Stimulated activated CD8-positive, alpha-beta memory T cell treated with anti-CD3 and anti-CD28 coated beads, Interleukin-15, amount 100 ng/mL, for 24 hours (primary cell): ENCODE measurements around the gene C11orf52.
"Not testable (repeated sequence)": the region's sequence is repeated elsewhere in the genome, so short reads cannot be mapped to it uniquely, and the experiment has no call there.

Experiments
- DNase-seq: peaks from one replicate; pipeline ENCODE4 v3.0.0-alpha.2; 2020; ENCODE audit warnings: low read depth

The C11orf52 gene, protein sequence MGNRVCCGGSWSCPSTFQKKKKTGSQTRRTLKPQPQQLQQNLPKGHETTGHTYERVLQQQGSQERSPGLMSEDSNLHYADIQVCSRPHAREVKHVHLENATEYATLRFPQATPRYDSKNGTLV

GRCh38 chr11:111918390-111919256, at the start of gene C11orf52:
TSS of gene C11orf52 (plus strand) at chr11:111918913. CDS start at chr11:111918973, 60 bp downstream.
- no peak for DNase-seq

- no peak for DNase-seq
Measured at GRCh38 chr11:111870113-111870512, 48.6 kb upstream of the C11orf52 start.

DNA sequence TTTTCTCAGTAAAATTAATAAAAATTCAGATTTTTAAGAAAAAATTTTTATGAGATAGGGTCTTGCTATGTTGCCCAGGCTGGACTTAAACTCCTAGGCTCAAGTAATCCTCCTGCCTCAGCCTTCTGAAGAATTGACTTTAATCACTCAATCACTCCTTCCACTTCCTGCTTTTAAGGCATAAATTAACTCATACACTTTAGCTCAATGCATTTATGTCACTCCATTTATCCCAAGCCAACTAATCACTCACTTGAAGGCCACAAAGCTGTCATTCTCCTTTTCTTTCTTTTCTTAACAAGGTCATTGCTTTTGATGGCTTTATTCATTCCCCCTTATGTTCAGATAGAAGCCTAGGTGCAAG, 48.2 kb upstream of the C11orf52 start:
- DNase-seq, result no peak

DNA sequence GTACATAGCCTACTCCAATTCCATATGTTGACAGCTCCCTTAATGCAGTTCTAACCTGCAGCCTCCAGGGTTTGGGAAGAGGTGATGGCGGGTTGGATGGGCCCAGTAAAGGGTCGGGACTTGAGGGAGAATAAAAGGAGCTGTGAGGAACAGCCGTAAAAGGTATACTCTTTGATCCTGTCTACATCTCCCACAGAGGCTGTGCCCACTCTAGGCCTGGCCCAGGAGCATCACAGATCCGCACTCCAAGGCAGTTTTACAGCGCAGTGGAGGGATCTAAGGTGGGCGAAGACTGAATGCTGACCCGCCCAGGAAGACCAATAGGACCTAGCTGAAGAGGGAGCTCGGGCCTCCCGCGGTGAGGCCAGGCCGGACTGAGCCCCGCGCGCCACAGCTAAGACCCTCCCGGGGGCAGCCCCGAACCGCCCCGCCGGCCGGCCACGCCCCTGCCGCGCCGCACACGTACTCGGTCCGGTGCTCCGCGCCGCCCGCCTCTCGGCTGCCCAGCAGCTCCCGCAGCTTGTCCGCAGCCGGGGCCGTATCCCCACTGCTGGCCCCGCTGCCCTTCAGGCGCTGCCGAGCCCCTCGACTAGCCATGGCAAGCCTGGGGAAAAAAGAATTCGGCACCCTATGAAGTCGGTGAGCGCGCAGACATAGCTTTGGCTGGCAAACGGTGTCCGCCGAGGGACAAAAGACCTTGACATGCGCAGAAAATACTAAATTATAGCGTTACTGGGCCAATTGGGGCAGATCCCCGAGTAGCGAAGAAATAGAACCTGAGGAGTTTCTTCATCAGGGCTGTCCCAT, 47.6 kb upstream of the C11orf52 start, which contains the start of gene ALG9:
TSS of gene ALG9 (minus strand) at position 696 of the 807 bp plus-strand sequence. CDS start at position 597, 99 bp downstream.
- DNase-seq, result peak; percentile 80

- DNase-seq, result no peak
Measured at GRCh38 chr11:111871693-111872161, 47.0 kb upstream of the C11orf52 start.

DNA sequence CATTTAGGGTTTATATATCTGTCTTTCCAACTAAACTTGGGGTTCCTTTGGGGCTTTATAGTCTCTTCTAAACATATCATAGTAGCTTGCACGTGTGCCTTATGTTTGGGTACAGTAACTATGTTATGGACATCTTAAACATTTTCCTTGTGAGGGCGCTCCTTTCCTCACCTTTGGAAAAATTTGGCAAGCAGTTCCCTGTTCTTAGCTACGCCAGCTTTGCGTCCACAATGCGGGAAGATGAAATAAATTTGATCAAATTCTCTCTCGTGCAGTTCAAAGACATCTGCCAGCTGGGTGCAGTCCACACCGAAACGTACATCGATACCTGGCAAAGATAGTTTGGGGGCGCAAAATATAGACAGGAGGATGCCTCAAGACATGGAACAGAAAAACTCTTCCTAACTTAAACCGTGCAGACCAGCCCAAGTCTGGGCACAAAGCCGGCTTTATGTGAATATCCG, 40.3 kb upstream of the C11orf52 start:
- no peak for DNase-seq

DNA sequence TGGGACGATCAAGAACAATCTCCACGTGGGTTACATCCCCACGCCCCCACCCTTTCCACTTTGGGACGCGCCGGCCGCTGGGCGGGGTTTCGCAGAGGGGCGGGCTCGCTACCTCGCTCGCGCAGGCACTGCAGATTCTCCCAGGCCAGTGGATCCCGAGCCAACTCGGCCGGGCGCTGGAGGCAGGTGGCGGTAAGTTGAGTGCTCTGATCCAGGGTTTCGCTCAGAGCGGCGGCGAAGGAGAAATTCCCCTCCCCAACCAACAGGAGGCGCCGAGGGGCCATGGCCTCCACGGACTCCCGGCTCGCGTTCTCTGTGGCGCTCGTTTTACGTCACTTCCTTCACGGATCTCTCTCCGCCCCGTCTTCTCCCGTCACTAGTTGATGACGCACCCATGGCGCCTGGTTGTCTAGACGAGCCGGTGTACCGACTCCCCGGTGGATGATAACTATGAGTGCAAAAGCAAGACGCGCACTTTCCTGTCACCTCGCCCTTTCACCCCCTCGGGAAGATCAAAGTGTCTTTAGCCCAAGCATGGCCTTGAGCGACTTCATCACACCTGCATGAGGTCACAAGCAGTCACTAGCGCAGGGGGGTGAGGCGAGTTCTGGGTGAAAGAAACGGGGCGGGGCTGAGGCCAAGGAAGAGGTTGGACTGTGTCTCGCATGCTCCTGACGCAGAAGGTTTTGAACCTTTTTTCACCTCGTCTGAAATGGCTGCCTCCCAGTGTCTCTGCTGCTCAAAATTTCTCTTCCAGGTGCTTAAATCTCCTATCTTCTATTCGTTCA, 39.7 kb upstream of the C11orf52 start, which contains the start of the genes CFAP68 and FDXACB1:
TSS of gene CFAP68 (plus strand) at position 693 of the 788 bp plus-strand sequence. CDS start at position 713, 20 bp downstream.
TSS of gene FDXACB1 (minus strand) at position 317 of the 788 bp plus-strand sequence. CDS start at position 284, 33 bp downstream.
- DNase-seq, result peak; percentile 74

- no peak for DNase-seq
Measured at GRCh38 chr11:111879637-111879960, 39.1 kb upstream of the C11orf52 start.

DNA sequence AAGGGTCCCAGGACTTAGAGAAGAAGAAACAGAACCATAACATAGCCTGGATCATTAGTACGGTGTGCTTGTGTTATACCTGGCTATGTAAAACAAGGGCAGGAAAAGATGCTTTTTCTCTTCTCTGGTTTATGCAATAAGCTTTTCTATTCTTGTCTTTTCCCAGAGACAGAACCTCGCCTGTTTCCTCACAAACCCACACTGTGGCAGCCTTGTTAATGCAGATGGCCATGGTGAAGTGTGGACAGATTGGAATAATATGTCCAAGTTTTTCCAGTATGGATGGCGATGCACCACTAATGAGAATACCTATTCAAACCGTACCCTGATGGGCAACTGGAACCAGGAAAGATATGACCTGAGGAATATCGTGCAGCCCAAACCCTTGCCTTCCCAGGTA, 36.5 kb upstream of the C11orf52 start:
- DNase-seq, result no peak

DNA sequence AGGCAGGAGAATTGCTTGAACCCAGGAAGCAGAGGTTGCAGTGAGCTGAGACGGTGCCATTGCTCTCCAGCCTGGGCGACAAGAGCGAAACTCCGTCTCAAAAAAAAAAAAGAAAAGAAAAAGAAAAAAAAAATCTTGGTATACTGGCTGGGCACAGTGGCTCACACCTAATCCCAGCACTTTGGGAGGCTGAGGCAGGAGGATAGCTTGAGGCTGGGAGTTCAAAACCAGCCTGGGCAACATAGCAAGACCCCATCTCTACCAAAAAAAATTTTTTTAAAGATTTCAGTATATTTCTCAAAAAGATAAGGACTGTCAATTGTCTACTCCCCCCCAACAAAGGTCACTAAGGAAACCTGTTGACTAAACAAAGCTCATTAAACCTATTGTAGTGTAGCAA, 33.7 kb upstream of the C11orf52 start:
- not testable (repeated sequence) for DNase-seq

- no peak for DNase-seq
Measured at GRCh38 chr11:111886032-111886431, 32.7 kb upstream of the C11orf52 start.

DNA sequence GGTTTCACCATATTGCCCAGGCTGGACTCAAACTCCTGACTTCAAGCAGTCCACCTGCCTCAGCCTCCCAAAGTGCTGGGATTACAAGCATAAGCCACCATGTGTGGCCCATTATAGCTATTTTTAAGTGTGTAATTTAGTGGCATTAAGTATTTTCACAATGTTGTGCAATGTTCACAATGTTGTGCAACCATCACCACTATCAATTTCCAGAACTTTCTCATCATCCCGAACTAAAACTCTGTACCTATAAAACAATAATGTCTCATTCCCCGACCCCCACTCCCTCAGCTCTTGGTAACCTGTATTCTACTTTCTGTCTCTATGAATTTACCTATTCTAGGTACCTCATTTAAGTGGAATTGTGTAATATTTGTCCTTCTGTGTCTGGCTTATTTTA, 31.9 kb upstream of the C11orf52 start:
- DNase-seq, result no peak

- no peak for DNase-seq
Measured at GRCh38 chr11:111905411-111905810, 13.3 kb upstream of the C11orf52 start.

GRCh38 chr11:111906680-111907079, 12.0 kb upstream of the C11orf52 start:
- DNase-seq, result no peak

GRCh38 chr11:111908639-111909305, 9.9 kb upstream of the C11orf52 start:
- DNase-seq, result no peak

DNA sequence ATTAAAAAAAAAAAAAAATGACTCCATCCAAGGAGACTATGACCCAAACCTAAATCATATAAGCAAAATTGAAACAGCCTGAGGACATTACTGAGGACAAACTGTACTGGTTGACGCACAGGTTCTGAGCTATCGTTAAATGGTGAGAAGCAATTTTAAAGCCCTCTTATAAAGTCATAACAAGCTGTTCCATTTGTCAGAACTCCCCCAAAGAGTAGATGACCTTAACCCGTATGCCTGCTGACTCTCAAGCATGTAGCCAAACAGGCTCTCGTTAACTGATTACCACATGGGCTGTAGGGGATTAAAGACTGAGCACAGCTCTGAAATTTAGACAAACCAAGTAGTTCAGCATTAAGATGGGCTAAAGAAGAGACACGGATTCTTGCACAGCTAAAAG, 9.3 kb upstream of the C11orf52 start:
- no peak for DNase-seq

DNA sequence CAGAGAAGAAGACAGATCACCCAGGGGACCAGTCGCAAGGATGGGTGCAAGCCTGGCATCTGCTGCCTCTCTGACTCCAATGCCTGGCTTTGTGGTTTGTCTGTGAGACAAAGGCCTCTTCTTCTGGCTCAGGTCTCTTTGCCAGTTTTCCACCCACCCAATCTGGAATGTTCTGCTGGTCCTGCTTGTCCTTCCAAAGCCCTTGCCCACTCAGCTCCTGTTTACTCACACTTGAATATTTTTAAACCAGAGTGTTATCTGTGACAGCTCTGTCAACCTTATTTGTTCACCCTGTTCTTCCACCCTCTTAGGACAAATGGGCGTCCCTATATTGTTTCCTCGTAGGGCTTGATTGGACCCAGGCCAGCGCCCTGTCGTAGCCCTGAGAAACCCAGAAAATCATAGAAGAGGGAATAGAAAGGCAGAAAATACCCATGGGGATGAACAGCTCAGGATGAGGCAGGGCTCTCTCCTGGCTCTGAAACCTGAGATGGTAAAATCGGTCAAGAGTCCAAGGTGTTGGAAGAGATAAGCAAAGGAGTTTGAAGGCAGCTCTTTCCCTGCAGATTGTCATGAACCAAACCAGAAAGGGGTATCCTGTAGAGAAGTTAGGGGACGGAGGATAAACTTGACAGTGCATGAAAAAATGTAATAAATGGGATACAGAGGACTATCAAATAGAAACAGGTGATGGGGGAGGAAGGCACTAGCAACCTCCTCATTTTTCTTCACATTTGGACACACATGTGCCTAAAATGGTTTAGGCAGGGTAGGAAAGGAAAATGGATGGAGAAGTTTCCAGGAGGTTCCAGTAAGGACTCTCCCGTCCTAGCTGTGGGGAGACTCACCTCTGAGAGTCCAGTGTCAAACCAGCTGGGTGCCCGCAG, 7.8 kb upstream of the C11orf52 start:
- no peak for DNase-seq

DNA sequence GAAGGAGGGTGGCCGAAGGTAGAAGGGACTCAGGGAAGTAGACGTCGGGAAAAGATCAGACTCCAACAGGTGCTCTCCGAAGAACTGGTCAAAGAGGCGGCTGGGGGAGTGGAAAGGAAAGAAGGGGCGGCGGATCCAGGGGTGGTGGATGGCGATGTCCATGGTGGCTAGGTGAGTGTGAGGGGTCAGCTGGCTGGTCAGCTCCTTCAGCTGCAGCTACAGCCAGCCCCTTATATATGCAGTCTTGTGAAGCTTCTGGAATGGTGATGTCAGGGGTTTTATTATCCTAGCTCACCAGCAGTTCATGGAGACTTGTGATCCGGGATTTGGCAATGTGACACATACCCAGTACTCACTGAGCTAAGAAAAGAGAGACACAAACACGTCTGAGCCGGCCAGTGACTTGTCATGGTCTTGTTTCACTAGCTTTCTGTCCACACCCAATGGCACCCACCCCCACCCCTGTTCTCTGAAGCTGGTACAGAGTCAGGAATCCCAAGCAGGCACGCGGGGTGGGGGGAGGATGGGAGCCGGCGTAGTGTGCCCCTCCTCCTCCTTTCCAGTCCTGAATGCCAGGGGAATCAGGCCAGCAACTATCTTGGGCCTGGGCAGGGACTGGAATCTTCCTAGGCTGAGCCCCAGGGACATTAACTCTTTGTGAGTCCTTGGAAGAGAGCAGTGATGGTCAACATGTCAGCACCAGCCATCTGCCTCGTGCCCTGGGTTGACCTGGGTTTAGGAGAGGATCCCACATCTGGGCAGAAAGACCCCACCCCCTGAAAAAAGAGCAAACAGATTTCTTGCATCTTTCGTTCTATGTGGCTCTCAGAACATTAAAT, 6.9 kb upstream of the C11orf52 start, which contains the start of gene CRYAB:
TSS of gene CRYAB (minus strand) at position 208 of the 839 bp plus-strand sequence. CDS start at position 162, 46 bp downstream.
- no peak for DNase-seq

- no peak for DNase-seq
Measured at GRCh38 chr11:111912535-111912934, 6.2 kb upstream of the C11orf52 start, which contains the start of gene HSPB2. TSS of gene HSPB2 (plus strand) at chr11:111912734. CDS start at chr11:111912830, 96 bp downstream.
